ENCODE results near the gene LRRC7. TPM values are rescaled to one million over a fixed set of nuclear protein-coding genes. Genes with fewer than 3 reads are reported as not detected.

Gene LRRC7
- total RNA-seq, 1 donor from 2014 or later, result not detected

DNA sequence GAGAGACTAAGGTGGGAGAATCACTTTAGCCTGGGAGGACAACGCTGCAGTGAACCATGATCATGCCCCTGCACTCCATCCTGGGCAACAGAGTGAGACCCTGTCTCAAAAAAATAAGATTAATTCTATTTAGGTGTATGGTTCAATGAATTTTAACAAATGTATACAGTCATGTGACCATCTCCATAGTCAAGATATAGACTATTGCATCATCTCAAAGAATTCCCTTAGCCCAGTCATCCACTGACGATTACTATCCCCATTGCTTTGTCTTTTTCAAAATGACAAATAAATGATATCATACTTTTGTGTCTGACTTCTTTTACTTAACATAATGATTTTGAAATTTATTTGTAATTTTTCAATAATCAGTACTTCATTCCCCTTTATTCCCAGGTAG, 260.0 kb downstream of the LRRC7 start:
- DNase-seq (ENCODE audit: low read depth), result no peak
- H3K4me3 ChIP-seq (ENCODE audit: low read depth, low read length), result no peak overlapping the region
- no peak for TF ChIP-seq CTCF (conservative IDR thresholded peaks at IDR 0.05; ENCODE audit: low read depth, low read length)

GRCh38 chr1:69833536-69833935, 265.8 kb downstream of the LRRC7 start:
- TF ChIP-seq CTCF (conservative IDR thresholded peaks at IDR 0.05; ENCODE audit: low read depth, low read length), result no peak
- DNase-seq (ENCODE audit: low read depth), result no peak
- no peak overlapping the region for H3K4me3 ChIP-seq (ENCODE audit: low read depth, low read length)

GRCh38 chr1:69834336-69834735, 266.6 kb downstream of the LRRC7 start:
- no peak for DNase-seq (ENCODE audit: low read depth)
- no peak for TF ChIP-seq CTCF (conservative IDR thresholded peaks at IDR 0.05; ENCODE audit: low read depth, low read length)
- H3K4me3 ChIP-seq (ENCODE audit: low read depth, low read length), result no peak overlapping the region

DNA sequence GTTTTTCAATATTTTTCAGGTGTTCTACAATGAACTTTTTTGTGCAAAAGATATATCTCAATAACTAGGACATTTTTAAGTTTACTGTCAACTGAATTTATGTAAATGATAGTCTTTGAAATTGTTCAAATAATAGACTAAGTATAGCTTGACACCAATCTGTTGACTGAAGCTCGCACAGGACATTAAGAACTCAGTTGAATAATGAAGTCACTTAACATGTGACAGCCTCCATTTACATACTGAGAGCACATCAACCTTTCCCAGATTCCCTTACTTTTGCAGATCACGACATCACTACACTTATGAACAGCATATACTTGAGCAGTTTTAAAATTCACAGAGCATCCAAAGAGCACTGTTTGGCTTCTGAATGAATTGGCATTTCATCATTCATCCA, 268.2 kb downstream of the LRRC7 start:
- no peak for DNase-seq (ENCODE audit: low read depth)
- TF ChIP-seq CTCF (conservative IDR thresholded peaks at IDR 0.05; ENCODE audit: low read depth, low read length), result no peak
- H3K4me3 ChIP-seq (ENCODE audit: low read depth, low read length), result no peak overlapping the region

GRCh38 chr1:69836971-69837636, 269.4 kb downstream of the LRRC7 start:
- TF ChIP-seq CTCF (conservative IDR thresholded peaks at IDR 0.05; ENCODE audit: low read depth, low read length), result no peak
- no peak overlapping the region for H3K4me3 ChIP-seq (ENCODE audit: low read depth, low read length)
- peak; percentile 22 for DNase-seq (ENCODE audit: low read depth)

GRCh38 chr1:69842326-69842725, 274.6 kb downstream of the LRRC7 start:
- DNase-seq (ENCODE audit: low read depth), result no peak
- TF ChIP-seq CTCF (conservative IDR thresholded peaks at IDR 0.05; ENCODE audit: low read depth, low read length), result no peak
- H3K4me3 ChIP-seq (ENCODE audit: low read depth, low read length), result no peak overlapping the region

DNA sequence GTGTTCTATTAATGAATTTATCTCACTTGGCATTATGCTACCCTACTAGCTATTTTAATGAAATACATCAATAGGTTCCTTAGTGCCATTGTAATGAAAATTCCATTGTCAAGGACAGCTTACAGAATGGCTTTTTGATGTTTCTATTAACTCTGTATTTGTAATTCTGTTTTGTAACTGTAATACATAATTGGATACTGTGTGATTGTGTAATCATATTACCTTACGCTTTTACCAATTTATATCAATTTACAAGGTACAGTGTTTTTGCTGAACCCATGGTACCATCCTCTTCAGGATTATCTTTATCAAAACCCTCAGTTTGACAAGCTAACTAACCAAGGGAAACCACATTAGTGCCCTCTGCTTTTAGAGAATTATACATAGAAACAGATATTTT, 277.9 kb downstream of the LRRC7 start:
- no peak overlapping the region for H3K4me3 ChIP-seq (ENCODE audit: low read depth, low read length)
- TF ChIP-seq CTCF (conservative IDR thresholded peaks at IDR 0.05; ENCODE audit: low read depth, low read length), result no peak
- no peak for DNase-seq (ENCODE audit: low read depth)
